ENCODE measurements around the gene GALNT1.

DNA sequence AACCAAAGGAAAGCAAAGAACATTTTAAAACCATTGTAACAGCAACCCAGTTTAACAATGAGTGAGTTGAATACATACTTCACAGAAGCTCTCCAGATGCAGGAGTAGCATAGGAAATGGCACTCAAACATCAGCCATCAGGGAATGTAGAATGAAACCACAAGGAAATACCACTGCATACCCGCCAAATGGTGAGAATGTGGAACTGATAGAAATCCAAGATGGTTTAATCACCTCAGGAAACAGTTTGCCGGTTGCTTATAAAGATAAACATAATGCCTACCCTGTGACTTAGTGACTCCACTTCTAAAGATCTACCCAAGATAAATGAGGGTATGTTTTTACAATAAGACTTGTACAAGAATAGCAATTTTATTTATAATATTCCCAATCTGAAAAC is 132.0 kb downstream of the GALNT1 start:
- TF ChIP-seq, protein P1, sequence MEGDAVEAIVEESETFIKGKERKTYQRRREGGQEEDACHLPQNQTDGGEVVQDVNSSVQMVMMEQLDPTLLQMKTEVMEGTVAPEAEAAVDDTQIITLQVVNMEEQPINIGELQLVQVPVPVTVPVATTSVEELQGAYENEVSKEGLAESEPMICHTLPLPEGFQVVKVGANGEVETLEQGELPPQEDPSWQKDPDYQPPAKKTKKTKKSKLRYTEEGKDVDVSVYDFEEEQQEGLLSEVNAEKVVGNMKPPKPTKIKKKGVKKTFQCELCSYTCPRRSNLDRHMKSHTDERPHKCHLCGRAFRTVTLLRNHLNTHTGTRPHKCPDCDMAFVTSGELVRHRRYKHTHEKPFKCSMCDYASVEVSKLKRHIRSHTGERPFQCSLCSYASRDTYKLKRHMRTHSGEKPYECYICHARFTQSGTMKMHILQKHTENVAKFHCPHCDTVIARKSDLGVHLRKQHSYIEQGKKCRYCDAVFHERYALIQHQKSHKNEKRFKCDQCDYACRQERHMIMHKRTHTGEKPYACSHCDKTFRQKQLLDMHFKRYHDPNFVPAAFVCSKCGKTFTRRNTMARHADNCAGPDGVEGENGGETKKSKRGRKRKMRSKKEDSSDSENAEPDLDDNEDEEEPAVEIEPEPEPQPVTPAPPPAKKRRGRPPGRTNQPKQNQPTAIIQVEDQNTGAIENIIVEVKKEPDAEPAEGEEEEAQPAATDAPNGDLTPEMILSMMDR (IDR thresholded peaks at IDR 0.05) = no peak
- TF ChIP-seq EP300 (IDR thresholded peaks at IDR 0.05) (no peak), POLR2AphosphoS5 (IDR thresholded peaks at IDR 0.05) (no peak)
